HepG2 (cell line): Measurements from ENCODE around the gene GPR139. TPM values are rescaled to one million over a fixed set of nuclear protein-coding genes. Genes with fewer than 3 reads are reported as not detected.
A peak's percentile ranks its signal among the peaks of the same experiment; 100 is the strongest.

Source experiments
- ARNT2 ChIP-seq: sonication (generic); formaldehyde crosslinking; IDR thresholded peaks from 2 replicates; pipeline ENCODE4 v1.8.0; 2022; ENCODE audit warnings: mild to moderate bottlenecking, low read depth, missing genetic modification reagents, moderate library complexity
- ATM ChIP-seq: fragments of 450-650 bp; IDR thresholded peaks from 2 replicates; pipeline ENCODE4 v1.7.1; 2017; ENCODE audit warnings: mild to moderate bottlenecking, borderline replicate concordance
- NCOA1 ChIP-seq: sonication (generic); formaldehyde crosslinking; IDR thresholded peaks from 2 replicates; pipeline ENCODE4 v1.9.0; 2021; ENCODE audit warnings: missing genetic modification reagents
- NCOR1 ChIP-seq: fragments of 200-600 bp; sonication (generic); IDR thresholded peaks from 2 replicates; pipeline ENCODE4 v1.7.0; 2017; ENCODE audit warnings: antibody characterized with exemption, low read length, borderline replicate concordance
- SATB2 ChIP-seq: sonication (generic); formaldehyde crosslinking; IDR thresholded peaks from 2 replicates; pipeline ENCODE4 v1.5.0; 2020; ENCODE audit warnings: missing genetic modification reagents
- SKI ChIP-seq: fragments of 450-650 bp; IDR thresholded peaks from one replicate; pipeline ENCODE4 v1.6.1; 2018; ENCODE audit warnings: mild to moderate bottlenecking; ENCODE audit not compliant: partially characterized antibody
- TAF1 ChIP-seq: sonication (generic); formaldehyde crosslinking; IDR thresholded peaks from 2 replicates; pipeline ENCODE4 v1.4.0; 2020; ENCODE audit warnings: missing genetic modification reagents
- TBL1XR1 ChIP-seq: fragments of 150-350 bp; IDR thresholded peaks from 2 replicates; pipeline ENCODE4 v1.6.1; 2014; ENCODE audit warnings: borderline replicate concordance, low read length; ENCODE audit not compliant: partially characterized antibody
- ZNF367 ChIP-seq: sonication (generic); formaldehyde crosslinking; IDR thresholded peaks from 2 replicates; pipeline ENCODE4 v1.4.0; 2020; ENCODE audit warnings: missing genetic modification reagents, borderline replicate concordance
- ZNF501 ChIP-seq: sonication (generic); formaldehyde crosslinking; IDR thresholded peaks from 2 replicates; pipeline ENCODE4 v1.5.1; 2020; ENCODE audit warnings: mild to moderate bottlenecking, moderate library complexity, missing genetic modification reagents
- polyA plus RNA-seq, 8 experiments: library from polyadenylated mRNA; depleted of rRNA in 3 of 8; stranded (reverse) in 7 of 8; unstranded in 1 of 8; fragments of >200 nt; fragmentation: Illumina TruSeq in 4 of 8; extraction: Trizol in 4 of 8; gene quantifications; 2 replicates each; pipeline versions ENCODE4 v1.2.1 to v1.2.3, GENCODE V29; 2011 to 2016; ENCODE audit warnings: low read depth in 4 of 8, missing spikeins in 1 of 8, mixed read lengths in 1 of 8; ENCODE audit not compliant: insufficient read depth in 1 of 8
- total RNA-seq, 5 experiments: library from RNA; depleted of rRNA; stranded (reverse); fragments of >200 nt; fragmentation: Illumina TruSeq; extraction: Trizol; gene quantifications; 2 replicates each; pipeline ENCODE4 v1.2.3, GENCODE V29; 2016; ENCODE audit warnings: low read depth in 1 of 5
- TF ChIP-seq, protein P1 (sequence below): sonication (generic); formaldehyde crosslinking; IDR thresholded peaks from 2 replicates; pipeline ENCODE4 v1.5.1; 2020; ENCODE audit warnings: missing genetic modification reagents, mild to moderate bottlenecking, borderline replicate concordance
- TF ChIP-seq, protein P2 (sequence below): sonication (generic); formaldehyde crosslinking; IDR thresholded peaks from 2 replicates; pipeline ENCODE4 v1.4.0; 2020; ENCODE audit warnings: missing genetic modification reagents, borderline replicate concordance
- TF ChIP-seq, protein P3 (sequence below): sonication (generic); formaldehyde crosslinking; IDR thresholded peaks from 2 replicates; pipeline ENCODE4 v1.4.0; 2020; ENCODE audit warnings: mild to moderate bottlenecking, missing genetic modification reagents

The GPR139 gene
- total and polyA plus RNA-seq, 2 of the 13 experiments (the other 11 are each of a cell fraction or from before 2014, with no cell fraction given) = not detected

DNA sequence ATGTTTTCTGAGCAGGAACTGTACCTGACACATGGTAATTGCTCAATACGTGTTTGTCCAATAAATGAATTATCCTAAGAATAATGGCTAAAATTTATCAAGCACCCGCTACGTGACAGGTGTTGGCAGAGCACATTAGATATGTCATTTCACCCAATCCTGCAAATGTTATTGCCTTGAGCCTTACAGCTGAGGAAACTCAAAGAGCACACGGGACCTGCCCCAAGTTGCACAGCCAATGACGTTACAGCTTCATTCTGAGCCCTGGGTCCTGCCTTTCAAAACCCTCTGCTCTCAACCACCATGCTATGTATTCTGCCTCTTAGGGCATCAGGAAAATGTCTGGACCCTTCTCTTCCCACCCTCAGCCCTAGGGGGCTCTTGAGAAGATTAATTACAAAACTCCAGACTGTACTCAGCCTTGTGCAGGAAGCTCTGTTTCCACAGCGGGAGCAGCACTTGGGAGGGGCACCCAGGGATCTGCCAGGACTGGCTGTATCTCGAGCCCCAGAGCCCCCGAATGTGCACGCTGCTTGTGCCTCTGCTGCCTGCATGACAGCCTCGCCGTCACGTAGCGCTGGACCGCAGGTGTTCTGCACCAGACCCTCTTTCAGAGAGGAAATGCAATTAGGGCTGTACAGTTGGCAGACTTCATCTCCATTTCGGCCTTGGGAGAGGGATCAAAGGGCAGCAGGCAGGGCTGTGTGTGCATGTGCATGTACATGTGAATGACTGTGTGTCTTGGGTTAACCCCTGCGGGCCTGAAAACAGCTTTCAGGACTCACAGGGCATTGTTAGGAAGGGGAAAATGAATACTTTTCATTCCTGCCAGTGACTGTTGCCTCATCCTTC, 71.6 kb downstream of the GPR139 start (continued):
- TF ChIP-seq, protein P1, sequence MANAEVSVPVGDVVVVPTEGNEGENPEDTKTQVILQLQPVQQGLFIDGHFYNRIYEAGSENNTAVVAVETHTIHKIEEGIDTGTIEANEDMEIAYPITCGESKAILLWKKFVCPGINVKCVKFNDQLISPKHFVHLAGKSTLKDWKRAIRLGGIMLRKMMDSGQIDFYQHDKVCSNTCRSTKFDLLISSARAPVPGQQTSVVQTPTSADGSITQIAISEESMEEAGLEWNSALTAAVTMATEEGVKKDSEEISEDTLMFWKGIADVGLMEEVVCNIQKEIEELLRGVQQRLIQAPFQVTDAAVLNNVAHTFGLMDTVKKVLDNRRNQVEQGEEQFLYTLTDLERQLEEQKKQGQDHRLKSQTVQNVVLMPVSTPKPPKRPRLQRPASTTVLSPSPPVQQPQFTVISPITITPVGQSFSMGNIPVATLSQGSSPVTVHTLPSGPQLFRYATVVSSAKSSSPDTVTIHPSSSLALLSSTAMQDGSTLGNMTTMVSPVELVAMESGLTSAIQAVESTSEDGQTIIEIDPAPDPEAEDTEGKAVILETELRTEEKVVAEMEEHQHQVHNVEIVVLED (CRISPR knock-in tag) = no peak
- TF ChIP-seq, protein P2, sequence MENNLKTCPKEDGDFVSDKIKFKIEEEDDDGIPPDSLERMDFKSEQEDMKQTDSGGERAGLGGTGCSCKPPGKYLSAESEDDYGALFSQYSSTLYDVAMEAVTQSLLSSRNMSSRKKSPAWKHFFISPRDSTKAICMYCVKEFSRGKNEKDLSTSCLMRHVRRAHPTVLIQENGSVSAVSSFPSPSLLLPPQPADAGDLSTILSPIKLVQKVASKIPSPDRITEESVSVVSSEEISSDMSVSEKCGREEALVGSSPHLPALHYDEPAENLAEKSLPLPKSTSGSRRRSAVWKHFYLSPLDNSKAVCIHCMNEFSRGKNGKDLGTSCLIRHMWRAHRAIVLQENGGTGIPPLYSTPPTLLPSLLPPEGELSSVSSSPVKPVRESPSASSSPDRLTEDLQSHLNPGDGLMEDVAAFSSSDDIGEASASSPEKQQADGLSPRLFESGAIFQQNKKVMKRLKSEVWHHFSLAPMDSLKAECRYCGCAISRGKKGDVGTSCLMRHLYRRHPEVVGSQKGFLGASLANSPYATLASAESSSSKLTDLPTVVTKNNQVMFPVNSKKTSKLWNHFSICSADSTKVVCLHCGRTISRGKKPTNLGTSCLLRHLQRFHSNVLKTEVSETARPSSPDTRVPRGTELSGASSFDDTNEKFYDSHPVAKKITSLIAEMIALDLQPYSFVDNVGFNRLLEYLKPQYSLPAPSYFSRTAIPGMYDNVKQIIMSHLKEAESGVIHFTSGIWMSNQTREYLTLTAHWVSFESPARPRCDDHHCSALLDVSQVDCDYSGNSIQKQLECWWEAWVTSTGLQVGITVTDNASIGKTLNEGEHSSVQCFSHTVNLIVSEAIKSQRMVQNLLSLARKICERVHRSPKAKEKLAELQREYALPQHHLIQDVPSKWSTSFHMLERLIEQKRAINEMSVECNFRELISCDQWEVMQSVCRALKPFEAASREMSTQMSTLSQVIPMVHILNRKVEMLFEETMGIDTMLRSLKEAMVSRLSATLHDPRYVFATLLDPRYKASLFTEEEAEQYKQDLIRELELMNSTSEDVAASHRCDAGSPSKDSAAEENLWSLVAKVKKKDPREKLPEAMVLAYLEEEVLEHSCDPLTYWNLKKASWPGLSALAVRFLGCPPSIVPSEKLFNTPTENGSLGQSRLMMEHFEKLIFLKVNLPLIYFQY (CRISPR knock-in tag) = no peak
- TF ChIP-seq ATM (no peak), SKI (no peak), ZNF367 (no peak), NCOR1 (no peak), SATB2 (CRISPR knock-in tag) (no peak), ZNF501 (peak; percentile 55; the same call in 1 of the 2 replicates), TBL1XR1 (no peak), ARNT2 (CRISPR knock-in tag) (no peak), TAF1 (CRISPR knock-in tag) (no peak), NCOA1 (CRISPR knock-in tag) (no peak)
- TF ChIP-seq, protein P3, sequence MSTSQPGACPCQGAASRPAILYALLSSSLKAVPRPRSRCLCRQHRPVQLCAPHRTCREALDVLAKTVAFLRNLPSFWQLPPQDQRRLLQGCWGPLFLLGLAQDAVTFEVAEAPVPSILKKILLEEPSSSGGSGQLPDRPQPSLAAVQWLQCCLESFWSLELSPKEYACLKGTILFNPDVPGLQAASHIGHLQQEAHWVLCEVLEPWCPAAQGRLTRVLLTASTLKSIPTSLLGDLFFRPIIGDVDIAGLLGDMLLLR (CRISPR knock-in tag) = no peak
